ENCODE data around the gene CLDN5.

- TF ChIP-seq CTCF (IDR thresholded peaks at IDR 0.05; ENCODE audit: insufficient read depth, low read length) (no peak), REST (IDR thresholded peaks at IDR 0.05; ENCODE audit: insufficient replicate concordance, low read depth) (no peak), POLR2AphosphoS5 (IDR thresholded peaks at IDR 0.05; ENCODE audit: low read depth) (no peak), GABPA (IDR thresholded peaks at IDR 0.05; ENCODE audit: low read depth) (no peak)
These were observed 5.6 kb upstream of the CLDN5 start for GRCh38 chr22:19529811-19530210.
